HepG2 (cell line): ENCODE data around the gene FLAD1. TPM values are rescaled to one million over a fixed set of nuclear protein-coding genes. Genes with fewer than 3 reads are reported as not detected.

Experiments used
- CBX5 ChIP-seq: sonication (generic); formaldehyde crosslinking; IDR thresholded peaks from 2 replicates; pipeline ENCODE4 v1.4.0; 2020; ENCODE audit warnings: missing genetic modification reagents, borderline replicate concordance
- CC2D1A ChIP-seq: sonication (generic); formaldehyde crosslinking; IDR thresholded peaks from 2 replicates; pipeline ENCODE4 v1.8.1; 2023; ENCODE audit warnings: mild to moderate bottlenecking, missing genetic modification reagents
- HES4 ChIP-seq: sonication (generic); formaldehyde crosslinking; IDR thresholded peaks from 2 replicates; pipeline ENCODE4 v1.9.0; 2021; ENCODE audit warnings: mild to moderate bottlenecking, missing genetic modification reagents, borderline replicate concordance
- KLF16 ChIP-seq, 2 experiments: sonication (generic) in 1 of 2; formaldehyde crosslinking in 1 of 2; IDR thresholded peaks; 2 replicates each; pipeline versions ENCODE4 v1.6.1 to v1.8.0; 2016 to 2023; ENCODE audit warnings: missing genetic modification reagents in 2 of 2, missing compliant biosample characterization in 1 of 2
- MTF2 ChIP-seq: sonication (generic); formaldehyde crosslinking; IDR thresholded peaks from 2 replicates; pipeline ENCODE4 v1.5.0; 2020; ENCODE audit warnings: missing genetic modification reagents, borderline replicate concordance
- POLR2AphosphoS5 ChIP-seq: IDR thresholded peaks from 2 replicates; pipeline ENCODE4 v1.6.1; 2012; ENCODE audit warnings: low read depth, low read length
- RCOR2 ChIP-seq: IDR thresholded peaks from 2 replicates; pipeline ENCODE4 v1.6.1; 2016; ENCODE audit warnings: missing biosample characterization, missing genetic modification reagents
- ZBTB1 ChIP-seq: sonication (generic); formaldehyde crosslinking; IDR thresholded peaks from 2 replicates; pipeline ENCODE4 v1.4.0; 2020; ENCODE audit warnings: missing genetic modification reagents, borderline replicate concordance
- ZNF230 ChIP-seq: sonication (generic); formaldehyde crosslinking; IDR thresholded peaks from 2 replicates; pipeline ENCODE4 v1.4.0; 2020; ENCODE audit warnings: mild to moderate bottlenecking, missing genetic modification reagents
- ZNF253 ChIP-seq: sonication (generic); formaldehyde crosslinking; IDR thresholded peaks from 2 replicates; pipeline ENCODE4 v1.8.0; 2022; ENCODE audit warnings: mild to moderate bottlenecking, missing genetic modification reagents, borderline replicate concordance
- ZNF652 ChIP-seq: IDR thresholded peaks from 2 replicates; pipeline ENCODE4 v1.6.1; 2016; ENCODE audit warnings: low read depth, borderline replicate concordance
- polyA plus RNA-seq, 8 experiments: library from polyadenylated mRNA; depleted of rRNA in 3 of 8; stranded (reverse) in 7 of 8; unstranded in 1 of 8; fragments of >200 nt; fragmentation: Illumina TruSeq in 4 of 8; extraction: Trizol in 4 of 8; gene quantifications; 2 replicates each; pipeline versions ENCODE4 v1.2.1 to v1.2.3, GENCODE V29; 2011 to 2016; ENCODE audit warnings: low read depth in 4 of 8, missing spikeins in 1 of 8, mixed read lengths in 1 of 8; ENCODE audit not compliant: insufficient read depth in 1 of 8
- total RNA-seq, 5 experiments: library from RNA; depleted of rRNA; stranded (reverse); fragments of >200 nt; fragmentation: Illumina TruSeq; extraction: Trizol; gene quantifications; 2 replicates each; pipeline ENCODE4 v1.2.3, GENCODE V29; 2016; ENCODE audit warnings: low read depth in 1 of 5
- TF ChIP-seq, protein P1 (sequence below): sonication (generic); formaldehyde crosslinking; IDR thresholded peaks from 2 replicates; pipeline ENCODE4 v1.4.0; 2020; ENCODE audit warnings: mild to moderate bottlenecking, missing genetic modification reagents
- TF ChIP-seq, protein P2 (sequence below): sonication (generic); formaldehyde crosslinking; IDR thresholded peaks from 2 replicates; pipeline ENCODE4 v1.4.0; 2020; ENCODE audit warnings: missing genetic modification reagents, mild to moderate bottlenecking, borderline replicate concordance
- TF ChIP-seq, protein P3 (sequence below): sonication (generic); formaldehyde crosslinking; IDR thresholded peaks from 2 replicates; pipeline ENCODE4 v1.4.0; 2020; ENCODE audit warnings: missing genetic modification reagents, mild to moderate bottlenecking, borderline replicate concordance
- TF ChIP-seq, protein P4 (sequence below): sonication (generic); formaldehyde crosslinking; IDR thresholded peaks from 2 replicates; pipeline ENCODE4 v1.5.1; 2020; ENCODE audit warnings: mild to moderate bottlenecking, moderate library complexity, missing genetic modification reagents
- TF ChIP-seq, protein P5 (sequence below): sonication (generic); formaldehyde crosslinking; IDR thresholded peaks from 2 replicates; pipeline ENCODE4 v1.4.0; 2020; ENCODE audit warnings: missing genetic modification reagents
- TF ChIP-seq, protein P6 (sequence below): sonication (generic); formaldehyde crosslinking; IDR thresholded peaks from 2 replicates; pipeline ENCODE4 v1.4.0; 2020; ENCODE audit warnings: missing genetic modification reagents

Gene FLAD1
- total and polyA plus RNA-seq, 2 of the 13 experiments (the other 11 are each of a cell fraction or from before 2014, with no cell fraction given) = 25.9 to 32.8 TPM

DNA sequence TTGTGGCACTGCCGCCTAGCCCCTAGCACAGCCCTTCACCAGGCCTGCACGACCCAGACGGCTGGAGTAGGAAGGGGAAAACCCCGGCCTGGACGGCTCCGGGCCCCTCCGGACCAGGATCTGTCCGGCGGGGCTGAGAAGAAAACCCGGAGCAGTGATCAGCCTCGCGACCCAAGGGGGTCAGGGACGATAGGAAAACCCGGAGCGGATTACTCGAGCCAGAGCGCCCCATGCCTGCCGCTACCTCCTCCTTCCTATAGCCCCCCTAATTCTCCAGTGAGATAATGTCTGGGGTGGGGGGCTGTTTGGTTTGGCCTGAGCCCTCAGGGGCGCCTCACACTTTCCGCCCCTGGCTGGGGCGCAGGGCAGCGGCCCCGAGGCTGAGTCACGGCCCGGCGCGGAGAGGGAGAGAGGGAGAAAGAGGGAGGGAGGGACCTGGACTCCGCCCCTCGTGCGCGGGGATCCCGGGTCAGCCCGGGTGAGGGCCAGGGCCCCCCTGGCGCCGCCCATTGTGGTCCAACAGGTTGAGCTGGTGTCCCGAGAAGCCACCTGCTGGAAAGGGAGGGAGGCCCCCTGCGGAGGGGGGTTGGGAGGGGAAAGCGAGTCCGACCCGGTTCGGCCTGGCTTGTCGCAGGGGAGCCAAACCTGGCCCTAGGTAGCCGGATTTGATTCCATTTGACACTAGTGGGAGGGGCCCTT lies 17.7 kb downstream of the FLAD1 start (continued):
- TF ChIP-seq, protein P1, sequence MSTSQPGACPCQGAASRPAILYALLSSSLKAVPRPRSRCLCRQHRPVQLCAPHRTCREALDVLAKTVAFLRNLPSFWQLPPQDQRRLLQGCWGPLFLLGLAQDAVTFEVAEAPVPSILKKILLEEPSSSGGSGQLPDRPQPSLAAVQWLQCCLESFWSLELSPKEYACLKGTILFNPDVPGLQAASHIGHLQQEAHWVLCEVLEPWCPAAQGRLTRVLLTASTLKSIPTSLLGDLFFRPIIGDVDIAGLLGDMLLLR (CRISPR knock-in tag) = no peak; the same call in 1 of the 2 replicates
- TF ChIP-seq, protein P2, sequence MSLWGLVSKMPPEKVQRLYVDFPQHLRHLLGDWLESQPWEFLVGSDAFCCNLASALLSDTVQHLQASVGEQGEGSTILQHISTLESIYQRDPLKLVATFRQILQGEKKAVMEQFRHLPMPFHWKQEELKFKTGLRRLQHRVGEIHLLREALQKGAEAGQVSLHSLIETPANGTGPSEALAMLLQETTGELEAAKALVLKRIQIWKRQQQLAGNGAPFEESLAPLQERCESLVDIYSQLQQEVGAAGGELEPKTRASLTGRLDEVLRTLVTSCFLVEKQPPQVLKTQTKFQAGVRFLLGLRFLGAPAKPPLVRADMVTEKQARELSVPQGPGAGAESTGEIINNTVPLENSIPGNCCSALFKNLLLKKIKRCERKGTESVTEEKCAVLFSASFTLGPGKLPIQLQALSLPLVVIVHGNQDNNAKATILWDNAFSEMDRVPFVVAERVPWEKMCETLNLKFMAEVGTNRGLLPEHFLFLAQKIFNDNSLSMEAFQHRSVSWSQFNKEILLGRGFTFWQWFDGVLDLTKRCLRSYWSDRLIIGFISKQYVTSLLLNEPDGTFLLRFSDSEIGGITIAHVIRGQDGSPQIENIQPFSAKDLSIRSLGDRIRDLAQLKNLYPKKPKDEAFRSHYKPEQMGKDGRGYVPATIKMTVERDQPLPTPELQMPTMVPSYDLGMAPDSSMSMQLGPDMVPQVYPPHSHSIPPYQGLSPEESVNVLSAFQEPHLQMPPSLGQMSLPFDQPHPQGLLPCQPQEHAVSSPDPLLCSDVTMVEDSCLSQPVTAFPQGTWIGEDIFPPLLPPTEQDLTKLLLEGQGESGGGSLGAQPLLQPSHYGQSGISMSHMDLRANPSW = 0 out of 2 replicates have a peak, but pooled peaks have one; percentile 24
- TF ChIP-seq, protein P3, sequence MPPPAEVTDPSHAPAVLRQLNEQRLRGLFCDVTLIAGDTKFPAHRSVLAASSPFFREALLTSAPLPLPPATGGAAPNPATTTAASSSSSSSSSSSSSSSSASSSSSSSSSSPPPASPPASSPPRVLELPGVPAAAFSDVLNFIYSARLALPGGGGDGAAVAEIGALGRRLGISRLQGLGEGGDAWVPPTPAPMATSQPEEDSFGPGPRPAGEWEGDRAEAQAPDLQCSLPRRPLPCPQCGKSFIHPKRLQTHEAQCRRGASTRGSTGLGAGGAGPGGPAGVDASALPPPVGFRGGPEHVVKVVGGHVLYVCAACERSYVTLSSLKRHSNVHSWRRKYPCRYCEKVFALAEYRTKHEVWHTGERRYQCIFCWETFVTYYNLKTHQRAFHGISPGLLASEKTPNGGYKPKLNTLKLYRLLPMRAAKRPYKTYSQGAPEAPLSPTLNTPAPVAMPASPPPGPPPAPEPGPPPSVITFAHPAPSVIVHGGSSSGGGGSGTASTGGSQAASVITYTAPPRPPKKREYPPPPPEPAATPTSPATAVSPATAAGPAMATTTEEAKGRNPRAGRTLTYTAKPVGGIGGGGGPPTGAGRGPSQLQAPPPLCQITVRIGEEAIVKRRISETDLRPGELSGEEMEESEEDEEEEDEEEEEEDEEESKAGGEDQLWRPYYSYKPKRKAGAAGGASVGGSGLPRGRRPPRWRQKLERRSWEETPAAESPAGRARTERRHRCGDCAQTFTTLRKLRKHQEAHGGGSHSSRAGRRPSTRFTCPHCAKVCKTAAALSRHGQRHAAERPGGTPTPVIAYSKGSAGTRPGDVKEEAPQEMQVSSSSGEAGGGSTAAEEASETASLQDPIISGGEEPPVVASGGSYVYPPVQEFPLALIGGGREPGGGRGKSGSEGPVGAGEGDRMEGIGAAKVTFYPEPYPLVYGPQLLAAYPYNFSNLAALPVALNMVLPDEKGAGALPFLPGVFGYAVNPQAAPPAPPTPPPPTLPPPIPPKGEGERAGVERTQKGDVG = no peak; the same call in 1 of the 2 replicates
- TF ChIP-seq MTF2 (CRISPR knock-in tag) (peak; percentile 88; the same call in 1 of the 2 replicates), POLR2AphosphoS5 (peak; percentile 76), CC2D1A (CRISPR knock-in tag) (no peak), HES4 (no peak), KLF16 (CRISPR knock-in tag; IDR thresholded peaks at IDR 0.05) (peak in 1 of 2 experiments; percentile 69; a peak in 1 of 4 replicates), ZNF230 (no peak), ZNF652 (peak; percentile 10; the same call in 1 of the 2 replicates), CBX5 (CRISPR knock-in tag) (no peak), ZNF253 (CRISPR knock-in tag) (no peak), ZBTB1 (CRISPR knock-in tag) (no peak), RCOR2 (no peak)
- TF ChIP-seq, protein P4, sequence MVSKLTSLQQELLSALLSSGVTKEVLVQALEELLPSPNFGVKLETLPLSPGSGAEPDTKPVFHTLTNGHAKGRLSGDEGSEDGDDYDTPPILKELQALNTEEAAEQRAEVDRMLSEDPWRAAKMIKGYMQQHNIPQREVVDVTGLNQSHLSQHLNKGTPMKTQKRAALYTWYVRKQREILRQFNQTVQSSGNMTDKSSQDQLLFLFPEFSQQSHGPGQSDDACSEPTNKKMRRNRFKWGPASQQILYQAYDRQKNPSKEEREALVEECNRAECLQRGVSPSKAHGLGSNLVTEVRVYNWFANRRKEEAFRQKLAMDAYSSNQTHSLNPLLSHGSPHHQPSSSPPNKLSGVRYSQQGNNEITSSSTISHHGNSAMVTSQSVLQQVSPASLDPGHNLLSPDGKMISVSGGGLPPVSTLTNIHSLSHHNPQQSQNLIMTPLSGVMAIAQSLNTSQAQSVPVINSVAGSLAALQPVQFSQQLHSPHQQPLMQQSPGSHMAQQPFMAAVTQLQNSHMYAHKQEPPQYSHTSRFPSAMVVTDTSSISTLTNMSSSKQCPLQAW (CRISPR knock-in tag) = peak; percentile 71
- TF ChIP-seq, protein P5, sequence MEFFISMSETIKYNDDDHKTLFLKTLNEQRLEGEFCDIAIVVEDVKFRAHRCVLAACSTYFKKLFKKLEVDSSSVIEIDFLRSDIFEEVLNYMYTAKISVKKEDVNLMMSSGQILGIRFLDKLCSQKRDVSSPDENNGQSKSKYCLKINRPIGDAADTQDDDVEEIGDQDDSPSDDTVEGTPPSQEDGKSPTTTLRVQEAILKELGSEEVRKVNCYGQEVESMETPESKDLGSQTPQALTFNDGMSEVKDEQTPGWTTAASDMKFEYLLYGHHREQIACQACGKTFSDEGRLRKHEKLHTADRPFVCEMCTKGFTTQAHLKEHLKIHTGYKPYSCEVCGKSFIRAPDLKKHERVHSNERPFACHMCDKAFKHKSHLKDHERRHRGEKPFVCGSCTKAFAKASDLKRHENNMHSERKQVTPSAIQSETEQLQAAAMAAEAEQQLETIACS = no peak; the same call in 1 of the 2 replicates
- TF ChIP-seq, protein P6, sequence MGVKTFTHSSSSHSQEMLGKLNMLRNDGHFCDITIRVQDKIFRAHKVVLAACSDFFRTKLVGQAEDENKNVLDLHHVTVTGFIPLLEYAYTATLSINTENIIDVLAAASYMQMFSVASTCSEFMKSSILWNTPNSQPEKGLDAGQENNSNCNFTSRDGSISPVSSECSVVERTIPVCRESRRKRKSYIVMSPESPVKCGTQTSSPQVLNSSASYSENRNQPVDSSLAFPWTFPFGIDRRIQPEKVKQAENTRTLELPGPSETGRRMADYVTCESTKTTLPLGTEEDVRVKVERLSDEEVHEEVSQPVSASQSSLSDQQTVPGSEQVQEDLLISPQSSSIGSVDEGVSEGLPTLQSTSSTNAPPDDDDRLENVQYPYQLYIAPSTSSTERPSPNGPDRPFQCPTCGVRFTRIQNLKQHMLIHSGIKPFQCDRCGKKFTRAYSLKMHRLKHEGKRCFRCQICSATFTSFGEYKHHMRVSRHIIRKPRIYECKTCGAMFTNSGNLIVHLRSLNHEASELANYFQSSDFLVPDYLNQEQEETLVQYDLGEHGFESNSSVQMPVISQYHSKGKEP (CRISPR knock-in tag) = peak; percentile 51; the same call in 1 of the 2 replicates
